ENCODE measurements around the gene THUMPD2. TPM values are rescaled to one million over a fixed set of nuclear protein-coding genes. Genes with fewer than 3 reads are reported as not detected.

Gene THUMPD2
- total RNA-seq, 1 donor from 2014 or later = 10.0 TPM

DNA sequence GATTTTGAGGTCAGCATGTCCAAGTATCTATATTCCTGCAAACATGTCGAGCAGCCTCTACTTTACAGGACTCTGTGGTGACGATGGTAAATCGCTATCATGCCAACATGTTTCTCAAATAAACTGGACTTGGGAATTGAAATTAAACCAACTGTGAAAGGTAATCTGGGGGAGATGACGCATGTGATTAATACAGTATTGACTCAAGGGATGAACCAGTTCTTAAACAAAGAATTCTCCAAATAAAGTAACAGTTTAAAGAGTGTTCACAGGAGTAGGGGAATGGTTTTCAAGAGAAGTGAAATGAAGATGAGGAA lies 54.3 kb downstream of the THUMPD2 start:
- intact Hi-C loops (cut with DNase I) = no loop called here
- Histone ChIP-seq H3K9me3 (no peaks in the 10 kb centered on the region), H3K27ac (no peak overlapping the region), H3K27me3 (ENCODE audit: low read depth) (no peaks in the 10 kb centered on the region), H3K4me1 (no peaks in the 10 kb centered on the region), H3K4me3 (no peak overlapping the region), H3K36me3 (no peaks in the 10 kb centered on the region)
- TF ChIP-seq, protein P1, sequence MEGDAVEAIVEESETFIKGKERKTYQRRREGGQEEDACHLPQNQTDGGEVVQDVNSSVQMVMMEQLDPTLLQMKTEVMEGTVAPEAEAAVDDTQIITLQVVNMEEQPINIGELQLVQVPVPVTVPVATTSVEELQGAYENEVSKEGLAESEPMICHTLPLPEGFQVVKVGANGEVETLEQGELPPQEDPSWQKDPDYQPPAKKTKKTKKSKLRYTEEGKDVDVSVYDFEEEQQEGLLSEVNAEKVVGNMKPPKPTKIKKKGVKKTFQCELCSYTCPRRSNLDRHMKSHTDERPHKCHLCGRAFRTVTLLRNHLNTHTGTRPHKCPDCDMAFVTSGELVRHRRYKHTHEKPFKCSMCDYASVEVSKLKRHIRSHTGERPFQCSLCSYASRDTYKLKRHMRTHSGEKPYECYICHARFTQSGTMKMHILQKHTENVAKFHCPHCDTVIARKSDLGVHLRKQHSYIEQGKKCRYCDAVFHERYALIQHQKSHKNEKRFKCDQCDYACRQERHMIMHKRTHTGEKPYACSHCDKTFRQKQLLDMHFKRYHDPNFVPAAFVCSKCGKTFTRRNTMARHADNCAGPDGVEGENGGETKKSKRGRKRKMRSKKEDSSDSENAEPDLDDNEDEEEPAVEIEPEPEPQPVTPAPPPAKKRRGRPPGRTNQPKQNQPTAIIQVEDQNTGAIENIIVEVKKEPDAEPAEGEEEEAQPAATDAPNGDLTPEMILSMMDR (IDR thresholded peaks at IDR 0.05) = no peak
- ATAC-seq = no peak
- DNase-seq = no peak

DNA sequence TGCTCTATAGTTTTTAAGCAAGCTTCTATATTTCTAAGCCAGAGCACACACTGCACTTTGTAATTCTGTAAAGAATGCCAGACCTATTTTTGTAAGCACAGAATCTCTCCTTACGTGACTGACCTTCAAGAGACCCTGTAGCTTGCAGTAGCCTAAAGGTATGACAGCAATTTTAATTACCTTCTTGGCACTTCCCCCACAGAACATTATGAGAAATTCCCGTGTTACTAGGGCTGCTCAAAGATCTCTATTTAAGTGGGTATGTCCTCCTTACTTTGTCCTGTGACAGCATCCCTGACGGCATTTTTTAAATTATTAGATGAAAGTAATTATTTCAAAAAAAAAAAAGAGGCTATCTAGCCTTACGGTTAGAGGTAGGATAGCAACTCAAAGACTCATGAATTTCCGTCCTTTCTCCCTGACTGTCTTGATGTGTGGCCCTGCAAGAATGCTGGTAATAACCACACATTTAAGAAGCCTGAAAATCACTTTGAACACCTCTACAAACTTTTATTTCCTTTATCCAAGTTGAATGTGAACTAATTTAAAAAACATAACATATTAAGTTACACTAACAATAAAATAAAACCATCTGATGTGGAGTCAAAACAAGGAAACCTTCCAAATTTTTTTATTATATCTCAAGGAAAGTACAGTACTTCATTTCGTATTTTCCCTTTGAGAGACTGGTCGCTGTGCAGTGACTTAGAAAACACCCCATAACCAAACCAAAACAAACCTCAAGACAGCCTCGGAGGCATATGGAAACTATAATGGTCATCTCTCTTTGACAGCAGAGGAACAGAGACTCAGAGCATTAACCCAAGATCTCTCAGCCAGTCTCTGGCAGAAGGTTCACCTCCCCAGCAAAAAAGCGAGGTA lies 54.9 kb downstream of the THUMPD2 start:
- intact Hi-C loops (cut with DNase I) = no loop called here
- H3K36me3 ChIP-seq = no peaks in the 10 kb centered on the region
- no peak for DNase-seq
- no peaks in the 10 kb centered on the region for H3K27me3 ChIP-seq (ENCODE audit: low read depth)
- no peaks in the 10 kb centered on the region for H3K4me1 ChIP-seq
- H3K27ac ChIP-seq = no peak overlapping the region
- no peak overlapping the region for H3K4me3 ChIP-seq
- TF ChIP-seq, protein P1 (IDR thresholded peaks at IDR 0.05) = no peak
- no peaks in the 10 kb centered on the region for H3K9me3 ChIP-seq
- no peak for ATAC-seq

DNA sequence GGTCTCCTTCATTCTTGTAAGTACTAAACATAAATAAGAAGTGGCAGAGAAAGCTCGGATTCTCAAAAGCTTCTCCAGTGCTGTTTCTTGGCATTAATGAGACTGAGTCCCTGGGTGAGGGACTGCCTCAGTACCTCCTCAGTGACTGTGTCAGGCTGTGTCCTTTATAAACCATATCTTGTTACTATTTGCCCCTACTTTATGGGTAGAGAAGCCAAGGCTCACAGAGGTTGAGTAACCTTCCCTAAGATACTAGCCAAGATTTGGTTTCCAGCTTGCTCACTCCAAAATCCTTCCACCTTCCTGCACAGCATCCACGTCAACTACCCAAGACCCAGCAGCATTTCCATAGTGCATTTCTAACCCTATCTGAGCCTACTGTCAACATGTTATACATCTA lies 55.6 kb downstream of the THUMPD2 start:
- Histone ChIP-seq H3K27ac (no peak overlapping the region), H3K4me3 (no peak overlapping the region), H3K4me1 (no peaks in the 10 kb centered on the region), H3K27me3 (ENCODE audit: low read depth) (no peaks in the 10 kb centered on the region), H3K9me3 (no peaks in the 10 kb centered on the region), H3K36me3 (no peaks in the 10 kb centered on the region)
- TF ChIP-seq, protein P1 (IDR thresholded peaks at IDR 0.05) = no peak
- DNase-seq (no peak), ATAC-seq (no peak)
- intact Hi-C loops (cut with DNase I) = no loop called here

DNA sequence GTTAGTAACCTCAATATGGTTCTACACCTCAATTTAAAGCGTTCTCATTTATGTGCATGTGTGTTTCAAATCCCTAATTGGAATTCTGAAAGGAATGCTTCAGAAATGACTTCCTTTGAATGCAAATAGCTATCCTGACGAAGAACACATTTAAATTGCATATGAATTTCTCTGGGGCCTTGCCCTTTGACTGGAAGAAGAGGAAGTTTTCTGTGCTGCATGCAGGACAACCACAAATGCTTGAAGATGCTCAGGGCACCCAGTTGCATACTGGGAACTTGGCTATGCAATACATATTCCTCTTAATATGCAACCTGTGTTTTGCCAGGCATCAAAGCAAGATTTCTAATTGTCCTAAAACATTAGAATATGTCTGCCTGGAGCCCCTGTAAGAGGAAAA lies 58.1 kb downstream of the THUMPD2 start:
- Histone ChIP-seq H3K27me3 (ENCODE audit: low read depth) (no peaks in the 10 kb centered on the region), H3K36me3 (no peaks in the 10 kb centered on the region), H3K27ac (no peak overlapping the region), H3K4me3 (no peak overlapping the region), H3K9me3 (no peaks in the 10 kb centered on the region), H3K4me1 (no peaks in the 10 kb centered on the region)
- TF ChIP-seq, protein P1 (IDR thresholded peaks at IDR 0.05) = no peak
- ATAC-seq (no peak), DNase-seq (no peak)
- intact Hi-C loops (cut with DNase I) = no loop called here

DNA sequence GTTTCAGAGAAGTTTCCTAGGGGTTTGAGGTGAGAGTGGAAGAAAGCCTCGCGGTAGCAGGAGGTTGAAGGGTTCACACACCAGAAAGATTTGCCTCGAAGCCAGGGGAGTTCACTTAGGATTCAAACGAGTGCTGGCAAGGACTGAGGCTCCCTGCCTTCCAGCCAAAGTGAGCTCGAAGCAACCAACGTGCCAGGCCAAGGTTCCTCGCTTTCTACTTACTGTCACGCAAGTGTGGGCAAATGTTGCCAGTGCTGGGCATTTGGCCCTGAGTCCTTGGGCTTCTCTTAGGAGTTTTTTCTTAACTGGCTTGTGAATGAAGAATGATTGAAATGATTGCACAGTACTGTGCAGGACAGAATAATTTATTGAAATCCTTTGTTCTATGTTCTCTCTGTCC lies 59.7 kb downstream of the THUMPD2 start:
- H3K4me1 ChIP-seq = no peaks in the 10 kb centered on the region
- DNase-seq (no peak), ATAC-seq (no peak)
- TF ChIP-seq, protein P1 (IDR thresholded peaks at IDR 0.05) = no peak
- intact Hi-C loops (cut with DNase I) = no loop called here
- H3K36me3 ChIP-seq = no peaks in the 10 kb centered on the region
- no peak overlapping the region for H3K27ac ChIP-seq
- no peaks in the 10 kb centered on the region for H3K27me3 ChIP-seq (ENCODE audit: low read depth)
- H3K9me3 ChIP-seq = no peaks in the 10 kb centered on the region
- H3K4me3 ChIP-seq = no peak overlapping the region

Data from lower lobe of right lung (tissue), 2 donors.